Endothelial cell of umbilical vein (primary cell): ENCODE results near the gene PTGR3. TPM values are rescaled to one million over a fixed set of nuclear protein-coding genes. Genes with fewer than 3 reads are reported as not detected.

Experiments
- BruUV-seq: library from RNA; stranded (reverse); fragments of 400-500 nt; replicated peaks from 2 replicates; lab custom pipeline; 2021; lab: Mats Ljungman, UMichigan
- CTCF ChIA-PET: fragments of 300-600, 350-600 bp; sonication (Branson Sonifier 250); formaldehyde crosslinking; loops from one replicate; lab custom pipeline; 2021; ENCODE audit warnings: antibody characterized with exemption, inconsistent platforms; lab: Charles Lee
- POLR2A ChIA-PET: fragments of 300-600, 350-600 bp; sonication (Branson Sonifier 250); formaldehyde crosslinking; loops from one replicate; lab custom pipeline; 2021; ENCODE audit warnings: antibody characterized with exemption, inconsistent platforms; lab: Charles Lee
- DNase-seq: peaks from one replicate; pipeline ENCODE4 v3.0.0-alpha.2; 2011; ENCODE audit warnings: low read depth, low spot score
- FAIRE-seq: peaks from 2 replicates; lab custom pipeline; 2011; peaks lifted over from hg19 to GRCh38; lab: Jason Lieb, UNC
- H2AFZ ChIP-seq: 2 replicates; pipeline ENCODE4 v1.6.0; 2012; ENCODE audit warnings: low read depth, low read length, control low read depth, inconsistent platforms
- H3K27ac ChIP-seq: 2 replicates; pipeline ENCODE4 v1.5.1; 2011; ENCODE audit warnings: low read depth, mild to moderate bottlenecking, control low read depth, low read length, moderate library complexity; ENCODE audit not compliant: insufficient read depth
- H3K27me3 ChIP-seq, 2 experiments: 2 replicates each; pipeline versions ENCODE4 v1.6.0 to v1.6.1; 2011; ENCODE audit warnings: low read length in 2 of 2, mixed read lengths in 1 of 2; ENCODE audit not compliant: control insufficient read depth in 2 of 2, insufficient read depth in 2 of 2
- H3K36me3 ChIP-seq, 2 experiments: 2 replicates in 1 of 2; 3 replicates in 1 of 2; pipeline ENCODE4 v1.5.1; 2011; ENCODE audit warnings: low read length in 2 of 2, mild to moderate bottlenecking in 1 of 2, moderate library complexity in 1 of 2; ENCODE audit not compliant: control insufficient read depth in 2 of 2, insufficient read depth in 2 of 2; ENCODE audit errors: extremely low read depth in 1 of 2
- H3K4me1 ChIP-seq: 3 replicates; pipeline ENCODE4 v1.5.1; 2011; ENCODE audit warnings: mild to moderate bottlenecking, low read length; ENCODE audit not compliant: control insufficient read depth, insufficient read depth; ENCODE audit errors: extremely low read depth
- H3K4me2 ChIP-seq: 2 replicates; pipeline ENCODE4 v1.6.1; 2011; ENCODE audit warnings: low read length, control low read depth, mixed read lengths; ENCODE audit not compliant: insufficient read depth
- H3K4me3 ChIP-seq, 3 experiments: fragments of 200-600 bp in 1 of 3; sonication (generic), shearing (Covaris generic) in 1 of 3; replicated peaks in 1 of 3; 2 replicates each; pipeline ENCODE4 v1.5.1; 2011 to 2016; ENCODE audit warnings: control low read depth in 3 of 3, low read length in 3 of 3, mild to moderate bottlenecking in 2 of 3, inconsistent platforms in 1 of 3, low read depth in 1 of 3, moderate library complexity in 1 of 3; ENCODE audit not compliant: insufficient read depth in 1 of 3
- H3K79me2 ChIP-seq: 2 replicates; pipeline ENCODE4 v1.6.0; 2012; ENCODE audit warnings: low read length, inconsistent platforms; ENCODE audit not compliant: control insufficient read depth, insufficient read depth
- H3K9ac ChIP-seq: replicated peaks from 2 replicates; pipeline ENCODE3; 2011; ENCODE audit warnings: low read length, control low read depth; ENCODE audit not compliant: insufficient read depth; ENCODE audit errors: extremely low read depth
- H3K9me1 ChIP-seq: replicated peaks from 3 replicates; pipeline ENCODE4 v1.6.0; 2011; ENCODE audit warnings: mild to moderate bottlenecking, low read length; ENCODE audit not compliant: control insufficient read depth, insufficient read depth; ENCODE audit errors: extremely low read depth
- H3K9me3 ChIP-seq: replicated peaks from 2 replicates; pipeline ENCODE4 v1.5.1; 2012; ENCODE audit warnings: low read length, inconsistent platforms; ENCODE audit not compliant: control insufficient read depth, insufficient read depth
- H4K20me1 ChIP-seq: replicated peaks from 2 replicates; pipeline ENCODE3; 2011; ENCODE audit warnings: mild to moderate bottlenecking, low read length; ENCODE audit not compliant: control insufficient read depth, insufficient read depth; ENCODE audit errors: extremely low read depth
- CTCF ChIP-seq, 2 donors: IDR thresholded peaks; 1 replicate in 1 of 2; 2 replicates in 1 of 2; pipeline ENCODE4 v1.5.1; 2011; ENCODE audit warnings: low read length in 2 of 2, mild to moderate bottlenecking in 2 of 2, moderate library complexity in 2 of 2, control low read depth in 1 of 2, inconsistent platforms in 1 of 2, low read depth in 1 of 2; ENCODE audit not compliant: insufficient read depth in 1 of 2; ENCODE audit errors: extremely low read depth in 1 of 2
- EZH2 ChIP-seq: IDR thresholded peaks from 2 replicates; pipeline ENCODE4 v1.6.1; 2012; ENCODE audit warnings: borderline replicate concordance, low read depth, mild to moderate bottlenecking, moderate library complexity, low read length, inconsistent platforms; ENCODE audit not compliant: severe bottlenecking
- FOS ChIP-seq: IDR thresholded peaks from 2 replicates; pipeline ENCODE4 v1.6.1; 2011; ENCODE audit warnings: mild to moderate bottlenecking, low read length, moderate library complexity, borderline replicate concordance; ENCODE audit not compliant: insufficient read depth
- GATA2 ChIP-seq: IDR thresholded peaks from 2 replicates; pipeline ENCODE4 v1.7.0; 2011; ENCODE audit warnings: low read depth, mild to moderate bottlenecking, moderate library complexity, mixed read lengths, low read length; ENCODE audit not compliant: insufficient read length, insufficient read depth
- JUN ChIP-seq: IDR thresholded peaks from 2 replicates; pipeline ENCODE4 v1.6.1; 2011; ENCODE audit warnings: borderline replicate concordance, low read depth; ENCODE audit not compliant: insufficient read length, insufficient read depth
- MAX ChIP-seq: IDR thresholded peaks from 2 replicates; pipeline ENCODE4 v1.6.1; 2011; ENCODE audit not compliant: insufficient read depth, insufficient read length
- MYC ChIP-seq: IDR thresholded peaks from one replicate; pipeline ENCODE4 v1.6.1; 2011; ENCODE audit warnings: mild to moderate bottlenecking, low read depth, low read length
- POLR2A ChIP-seq: IDR thresholded peaks from 2 replicates; pipeline ENCODE4 v1.6.1; 2012; ENCODE audit warnings: low read depth, mild to moderate bottlenecking, control low read depth, low read length
- POLR2AphosphoS5 ChIP-seq: IDR thresholded peaks from 2 replicates; pipeline ENCODE4 v1.6.1; 2012; ENCODE audit warnings: low read depth, mild to moderate bottlenecking, control low read depth, low read length, moderate library complexity; ENCODE audit not compliant: insufficient read depth
- dilution Hi-C: fragments of 300-500 bp; cut with MboI; formaldehyde crosslinking; loops from one replicate; pipeline ENCODE4 v1.15.0; 2019; ENCODE audit warnings: low sequenced_read_pairs; ENCODE audit not compliant: extremely low pct_ligation_motif_present
- intact Hi-C: fragments of 100-400 bp; cut with micrococcal nuclease; formaldehyde crosslinking; loops from one replicate; pipeline ENCODE4 v1.10.0; 2022
- polyA plus RNA-seq, 4 experiments: library from polyadenylated mRNA; depleted of rRNA in 3 of 4; stranded (reverse) in 3 of 4; unstranded in 1 of 4; fragments of >200 nt; gene quantifications; 2 replicates each; pipeline versions ENCODE4 v1.2.1 to v1.2.3, GENCODE V29; 2011 to 2012; ENCODE audit warnings: missing spikeins in 1 of 4
- total RNA-seq: library from RNA; stranded (reverse); gene quantifications from 2 replicates; pipeline ENCODE4 v1.2.3, GENCODE V29; 2021

PTGR3 gene
- total and polyA plus RNA-seq, 2 donors (not counting 3 experiments of a cell fraction or from before 2014, with no cell fraction given): 13.9 to 21.9 TPM

- H2AFZ ChIP-seq: no peak overlapping the region
- no peaks in the 10 kb centered on the region for H3K4me1 ChIP-seq
- FAIRE-seq (peak; percentile 24), DNase-seq (no peak)
- CTCF ChIA-PET: no interaction called here
- H3K27ac ChIP-seq: no peak overlapping the region
- H3K9me1 ChIP-seq: no peaks in the 10 kb centered on the region
- no peaks in the 10 kb centered on the region for H3K9me3 ChIP-seq
- TF ChIP-seq POLR2A: no peak
- TF ChIP-seq POLR2AphosphoS5: no peak
- TF ChIP-seq MYC: no peak
- TF ChIP-seq GATA2: no peak
- TF ChIP-seq MAX: no peak
- TF ChIP-seq CTCF (IDR thresholded peaks at IDR 0.05; ENCODE audit: extremely low read depth in 1 of 2, insufficient read depth in 1 of 2, low read depth in 1 of 2, low read length in 2 of 2): no peak
- no peak for TF ChIP-seq JUN
- TF ChIP-seq FOS: no peak
- TF ChIP-seq EZH2: no peak
- no peaks in the 10 kb centered on the region for H4K20me1 ChIP-seq
- dilution Hi-C loops (no loop called here), intact Hi-C loops (no loop called here)
- H3K9ac ChIP-seq: no peak overlapping the region
- POLR2A ChIA-PET: no interaction called here
- H3K27me3 ChIP-seq: no peaks in the 10 kb centered on the region
- no peak overlapping the region for H3K4me2 ChIP-seq
- no TSS peak for BruUV-seq
- H3K79me2 ChIP-seq: no peaks in the 10 kb centered on the region
- H3K36me3 ChIP-seq: no peaks in the 10 kb centered on the region
- H3K4me3 ChIP-seq: no peak overlapping the region
Observed at GRCh38 chr18:75192899-75193298, 16.0 kb downstream of the PTGR3 start.
